ENCODE data around the gene SH3PXD2A.

SH3PXD2A gene

GRCh38 chr10:103568505-103568904 is 286.9 kb downstream of the SH3PXD2A start:
- peaks cover 0 to 5% of the 10 kb centered on the region in 2 donors for H3K27me3 ChIP-seq (ENCODE audit: control insufficient read depth in 1 of 2, insufficient read depth in 2 of 2, low read length in 2 of 2)
- no peak overlapping the region for H3K27ac ChIP-seq (ENCODE audit: low read depth, low read length)
- H3K36me3 ChIP-seq (ENCODE audit: insufficient read depth, low read length): no peaks in the 10 kb centered on the region
- no peaks in the 10 kb centered on the region for H3K9me3 ChIP-seq (ENCODE audit: low read length)
- no peak overlapping the region for H3K9ac ChIP-seq (ENCODE audit: low read length)
- peaks cover 9% of the 10 kb centered on the region for H3K4me1 ChIP-seq (ENCODE audit: insufficient read depth, low read length)
- H3K4me3 ChIP-seq (ENCODE audit: low read depth in 1 of 2, low read length in 2 of 2): no peak overlapping the region

- no peak overlapping the region for H3K27ac ChIP-seq (ENCODE audit: low read depth, low read length)
- H3K4me1 ChIP-seq (ENCODE audit: insufficient read depth, low read length): peaks cover 9% of the 10 kb centered on the region
- no peaks in the 10 kb centered on the region for H3K9me3 ChIP-seq (ENCODE audit: low read length)
- H3K36me3 ChIP-seq (ENCODE audit: insufficient read depth, low read length): no peaks in the 10 kb centered on the region
- no peak overlapping the region for H3K4me3 ChIP-seq (ENCODE audit: low read depth in 1 of 2, low read length in 2 of 2)
- H3K27me3 ChIP-seq (ENCODE audit: control insufficient read depth in 1 of 2, insufficient read depth in 2 of 2, low read length in 2 of 2): no peaks in the 10 kb centered on the region
- no peak overlapping the region for H3K9ac ChIP-seq (ENCODE audit: low read length)
Measured at GRCh38 chr10:103566536-103566935, 288.8 kb downstream of the SH3PXD2A start.

GRCh38 chr10:103564776-103565520 is 290.4 kb downstream of the SH3PXD2A start:
- H3K27ac ChIP-seq (ENCODE audit: low read depth, low read length): no peak overlapping the region
- no peak overlapping the region for H3K4me3 ChIP-seq (ENCODE audit: low read depth in 1 of 2, low read length in 2 of 2)
- H3K9ac ChIP-seq (ENCODE audit: low read length): no peak overlapping the region
- no peaks in the 10 kb centered on the region for H3K9me3 ChIP-seq (ENCODE audit: low read length)
- H3K4me1 ChIP-seq (ENCODE audit: insufficient read depth, low read length): peaks cover 9% of the 10 kb centered on the region
- no peaks in the 10 kb centered on the region for H3K27me3 ChIP-seq (ENCODE audit: control insufficient read depth in 1 of 2, insufficient read depth in 2 of 2, low read length in 2 of 2)
- no peaks in the 10 kb centered on the region for H3K36me3 ChIP-seq (ENCODE audit: insufficient read depth, low read length)

- peaks cover 9% of the 10 kb centered on the region for H3K4me1 ChIP-seq (ENCODE audit: insufficient read depth, low read length)
- H3K9me3 ChIP-seq (ENCODE audit: low read length): no peaks in the 10 kb centered on the region
- H3K36me3 ChIP-seq (ENCODE audit: insufficient read depth, low read length): no peaks in the 10 kb centered on the region
- H3K27me3 ChIP-seq (ENCODE audit: control insufficient read depth in 1 of 2, insufficient read depth in 2 of 2, low read length in 2 of 2): no peaks in the 10 kb centered on the region
- H3K27ac ChIP-seq (ENCODE audit: low read depth, low read length): no peak overlapping the region
- no peak overlapping the region for H3K9ac ChIP-seq (ENCODE audit: low read length)
- H3K4me3 ChIP-seq (ENCODE audit: low read depth in 1 of 2, low read length in 2 of 2): no peak overlapping the region
Measured at GRCh38 chr10:103564116-103564501, 291.3 kb downstream of the SH3PXD2A start.

GRCh38 chr10:103563231-103564115 is 291.9 kb downstream of the SH3PXD2A start:
- no peaks in the 10 kb centered on the region for H3K36me3 ChIP-seq (ENCODE audit: insufficient read depth, low read length)
- no peak overlapping the region for H3K9ac ChIP-seq (ENCODE audit: low read length)
- no peaks in the 10 kb centered on the region for H3K27me3 ChIP-seq (ENCODE audit: control insufficient read depth in 1 of 2, insufficient read depth in 2 of 2, low read length in 2 of 2)
- H3K4me1 ChIP-seq (ENCODE audit: insufficient read depth, low read length): peaks cover 9% of the 10 kb centered on the region
- H3K9me3 ChIP-seq (ENCODE audit: low read length): no peaks in the 10 kb centered on the region
- H3K4me3 ChIP-seq (ENCODE audit: low read depth in 1 of 2, low read length in 2 of 2): no peak overlapping the region
- H3K27ac ChIP-seq (ENCODE audit: low read depth, low read length): no peak overlapping the region

- Histone ChIP-seq H3K27me3 (ENCODE audit: control insufficient read depth in 1 of 2, insufficient read depth in 2 of 2, low read length in 2 of 2) (no peaks in the 10 kb centered on the region), H3K9me3 (ENCODE audit: low read length) (no peaks in the 10 kb centered on the region), H3K9ac (ENCODE audit: low read length) (no peak overlapping the region), H3K4me1 (ENCODE audit: insufficient read depth, low read length) (peaks cover 9% of the 10 kb centered on the region), H3K27ac (ENCODE audit: low read depth, low read length) (no peak overlapping the region), H3K36me3 (ENCODE audit: insufficient read depth, low read length) (no peaks in the 10 kb centered on the region), H3K4me3 (ENCODE audit: low read depth in 1 of 2, low read length in 2 of 2) (no peak overlapping the region)
Measured at GRCh38 chr10:103562383-103562782, 293.0 kb downstream of the SH3PXD2A start.

GRCh38 chr10:103560886-103561285 is 294.5 kb downstream of the SH3PXD2A start:
- Histone ChIP-seq H3K9ac (ENCODE audit: low read length) (no peak overlapping the region), H3K27me3 (ENCODE audit: control insufficient read depth in 1 of 2, insufficient read depth in 2 of 2, low read length in 2 of 2) (no peaks in the 10 kb centered on the region), H3K9me3 (ENCODE audit: low read length) (no peaks in the 10 kb centered on the region), H3K27ac (ENCODE audit: low read depth, low read length) (no peak overlapping the region), H3K4me3 (ENCODE audit: low read depth in 1 of 2, low read length in 2 of 2) (no peak overlapping the region), H3K36me3 (ENCODE audit: insufficient read depth, low read length) (no peaks in the 10 kb centered on the region), H3K4me1 (ENCODE audit: insufficient read depth, low read length) (peaks cover 9% of the 10 kb centered on the region)

- no peak overlapping the region for H3K4me3 ChIP-seq (ENCODE audit: low read depth in 1 of 2, low read length in 2 of 2)
- no peaks in the 10 kb centered on the region for H3K9me3 ChIP-seq (ENCODE audit: low read length)
- H3K27ac ChIP-seq (ENCODE audit: low read depth, low read length): no peak overlapping the region
- H3K27me3 ChIP-seq (ENCODE audit: control insufficient read depth in 1 of 2, insufficient read depth in 2 of 2, low read length in 2 of 2): peaks cover 0 to 6% of the 10 kb centered on the region in 2 donors
- H3K9ac ChIP-seq (ENCODE audit: low read length): no peak overlapping the region
- H3K36me3 ChIP-seq (ENCODE audit: insufficient read depth, low read length): no peaks in the 10 kb centered on the region
- H3K4me1 ChIP-seq (ENCODE audit: insufficient read depth, low read length): peaks cover 14% of the 10 kb centered on the region
Measured at GRCh38 chr10:103559776-103560175, 295.6 kb downstream of the SH3PXD2A start.

- Histone ChIP-seq H3K9me3 (ENCODE audit: low read length) (no peaks in the 10 kb centered on the region), H3K4me1 (ENCODE audit: insufficient read depth, low read length) (peaks cover 12% of the 10 kb centered on the region), H3K9ac (ENCODE audit: low read length) (no peak overlapping the region), H3K4me3 (ENCODE audit: low read depth in 1 of 2, low read length in 2 of 2) (no peak overlapping the region), H3K36me3 (ENCODE audit: insufficient read depth, low read length) (no peaks in the 10 kb centered on the region), H3K27ac (ENCODE audit: low read depth, low read length) (no peak overlapping the region), H3K27me3 (ENCODE audit: control insufficient read depth in 1 of 2, insufficient read depth in 2 of 2, low read length in 2 of 2) (peaks cover 0 to 6% of the 10 kb centered on the region in 2 donors)
Measured at GRCh38 chr10:103558911-103559310, 296.5 kb downstream of the SH3PXD2A start.

- H3K9me3 ChIP-seq (ENCODE audit: low read length): no peaks in the 10 kb centered on the region
- H3K4me3 ChIP-seq (ENCODE audit: low read depth in 1 of 2, low read length in 2 of 2): no peak overlapping the region
- no peak overlapping the region for H3K27ac ChIP-seq (ENCODE audit: low read depth, low read length)
- peaks cover 10% of the 10 kb centered on the region for H3K4me1 ChIP-seq (ENCODE audit: insufficient read depth, low read length)
- H3K27me3 ChIP-seq (ENCODE audit: control insufficient read depth in 1 of 2, insufficient read depth in 2 of 2, low read length in 2 of 2): peaks cover 0 to 6% of the 10 kb centered on the region in 2 donors
- H3K9ac ChIP-seq (ENCODE audit: low read length): no peak overlapping the region
- no peaks in the 10 kb centered on the region for H3K36me3 ChIP-seq (ENCODE audit: insufficient read depth, low read length)
Measured at GRCh38 chr10:103557455-103557854, 297.9 kb downstream of the SH3PXD2A start.

GRCh38 chr10:103556383-103557007 is 298.9 kb downstream of the SH3PXD2A start:
- Histone ChIP-seq H3K9ac (ENCODE audit: low read length) (no peak overlapping the region), H3K36me3 (ENCODE audit: insufficient read depth, low read length) (no peaks in the 10 kb centered on the region), H3K4me3 (ENCODE audit: low read depth in 1 of 2, low read length in 2 of 2) (no peak overlapping the region), H3K9me3 (ENCODE audit: low read length) (no peaks in the 10 kb centered on the region), H3K27me3 (ENCODE audit: control insufficient read depth in 1 of 2, insufficient read depth in 2 of 2, low read length in 2 of 2) (peaks cover 0 to 6% of the 10 kb centered on the region in 2 donors), H3K27ac (ENCODE audit: low read depth, low read length) (no peak overlapping the region), H3K4me1 (ENCODE audit: insufficient read depth, low read length) (peaks cover 10% of the 10 kb centered on the region)

All from muscle layer of colon (tissue), 2 donors.